Thyroid gland (tissue), 4 donors: ENCODE results near the gene RAB3D. TPM values are rescaled to one million over a fixed set of nuclear protein-coding genes. Genes with fewer than 3 reads are reported as not detected.

Experiments used
- DNase-seq, 2 donors: peaks; one replicate each; pipeline ENCODE4 v3.0.0-alpha.2; 2019
- H3K27ac ChIP-seq, 3 donors: fragments of 200-600 bp; sonication (generic); 1 replicate in 2 of 3; 2 replicates in 1 of 3; pipeline ENCODE4 v1.5.1; 2016 to 2019; ENCODE audit warnings: mild to moderate bottlenecking in 1 of 3, moderate library complexity in 1 of 3
- H3K27me3 ChIP-seq: fragments of 200-600 bp; sonication (generic); one replicate; pipeline ENCODE4 v1.5.1; 2019
- H3K36me3 ChIP-seq, 2 donors: fragments of 200-600 bp; sonication (generic); one replicate each; pipeline ENCODE4 v1.5.1; 2016 to 2019
- H3K4me1 ChIP-seq, 2 donors: fragments of 200-600 bp; sonication (generic); one replicate each; pipeline ENCODE4 v1.5.1; 2017 to 2019
- H3K4me3 ChIP-seq, 3 donors: fragments of 200-600 bp; sonication (generic); replicated peaks in 1 of 3; 1 replicate in 2 of 3; 2 replicates in 1 of 3; pipeline ENCODE4 v1.5.1; 2016; ENCODE audit warnings: mild to moderate bottlenecking in 1 of 3
- H3K9me3 ChIP-seq: fragments of 200-600 bp; sonication (generic); one replicate; pipeline ENCODE4 v1.5.1; 2017
- CTCF ChIP-seq, 6 experiments: fragments of 200-600 bp in 3 of 6; fragments of 450-650 bp in 3 of 6; sonication (generic) in 3 of 6; IDR thresholded peaks; one replicate each; pipeline ENCODE4 v1.5.1; 2016 to 2019; ENCODE audit warnings: antibody characterized with exemption in 6 of 6, mild to moderate bottlenecking in 2 of 6, inconsistent platforms in 1 of 6, moderate library complexity in 1 of 6
- POLR2A ChIP-seq, 2 donors: fragments of 450-650 bp; IDR thresholded peaks; one replicate each; pipeline ENCODE4 v1.6.1; 2017; ENCODE audit warnings: antibody characterized with exemption in 2 of 2, mild to moderate bottlenecking in 2 of 2, moderate library complexity in 1 of 2
- WGBS, 2 donors: methylation state at CpG; one replicate each; pipeline ENCODE4 v1.1.5; 2017; 5-methylcytosine and 5-hydroxymethylcytosine counted together
- intact Hi-C: fragments of 100-400 bp; cut with DNase I; formaldehyde crosslinking; loops from one replicate; pipeline ENCODE4 v1.15.1; 2023
- total RNA-seq, 4 donors: library from RNA; depleted of rRNA; stranded (reverse); fragments of >200 nt; gene quantifications; one replicate each; pipeline ENCODE4 v1.2.3, GENCODE V29; 2016

The RAB3D gene
- total RNA-seq, 4 donors from 2014 or later: 14.8 to 30.3 (median 20.6) TPM

- Histone ChIP-seq H3K4me1 (no peaks in the 10 kb centered on the region), H3K36me3 (no peaks in the 10 kb centered on the region), H3K9me3 (no peaks in the 10 kb centered on the region), H3K27ac (no peak overlapping the region), H3K4me3 (no peak overlapping the region), H3K27me3 (no peaks in the 10 kb centered on the region)
- 92 to 94% methylated on average over 5 of the region's 5 CpGs for WGBS, 2 donors
- no peak for DNase-seq
- intact Hi-C loops: no loop called here
- no peak for TF ChIP-seq CTCF (IDR thresholded peaks at IDR 0.05)
- TF ChIP-seq POLR2A (IDR thresholded peaks at IDR 0.05): no peak
Observed at GRCh38 chr19:11304936-11305335, 34.5 kb downstream of the RAB3D start.

GRCh38 chr19:11300811-11301120 is 38.7 kb downstream of the RAB3D start:
- no peaks in the 10 kb centered on the region for H3K36me3 ChIP-seq
- TF ChIP-seq POLR2A (IDR thresholded peaks at IDR 0.05) (no peak), CTCF (IDR thresholded peaks at IDR 0.05) (no peak)
- intact Hi-C loops: no loop called here
- H3K4me1 ChIP-seq: peaks cover 0 to 2% of the 10 kb centered on the region in 2 donors
- H3K27me3 ChIP-seq: no peaks in the 10 kb centered on the region
- no peak overlapping the region for H3K4me3 ChIP-seq
- 89 to 91% methylated on average over 11 of the region's 11 CpGs for WGBS, 2 donors
- DNase-seq: no peak
- no peak overlapping the region for H3K27ac ChIP-seq
- no peaks in the 10 kb centered on the region for H3K9me3 ChIP-seq

GRCh38 chr19:11299946-11300810 is 39.3 kb downstream of the RAB3D start:
- no peaks in the 10 kb centered on the region for H3K36me3 ChIP-seq
- no peak overlapping the region for H3K4me3 ChIP-seq
- intact Hi-C loops: loop anchor here (5.0 to 10.0 kb wide), 2 partner anchors 45 to 182 kb away; partner anchors contain the start of genes CCDC159, ELAVL3 and TMEM205

GRCh38 chr19:11296264-11296663 is 43.2 kb downstream of the RAB3D start:
- no peak for TF ChIP-seq POLR2A (IDR thresholded peaks at IDR 0.05)
- TF ChIP-seq CTCF (IDR thresholded peaks at IDR 0.05): no peak
- H3K27me3 ChIP-seq: no peaks in the 10 kb centered on the region
- intact Hi-C loops: loop anchor here (5.0 to 10.0 kb wide), 2 partner anchors 49 to 186 kb away; partner anchors contain the start of genes CCDC159, ELAVL3 and TMEM205
- no peaks in the 10 kb centered on the region for H3K36me3 ChIP-seq
- H3K27ac ChIP-seq: peak overlapping the region in 2 of 3 donors; percentile 25 to 48
- peaks cover 0 to 7% of the 10 kb centered on the region in 2 donors for H3K4me1 ChIP-seq
- WGBS, 2 donors: 49 to 53% methylated on average over 7 of the region's 7 CpGs
- no peaks in the 10 kb centered on the region for H3K9me3 ChIP-seq
- no peak for DNase-seq
- no peak overlapping the region for H3K4me3 ChIP-seq

More at GRCh38 chr19:11299946-11300810, 39.3 kb downstream of the RAB3D start:
- H3K9me3 ChIP-seq: no peaks in the 10 kb centered on the region
- 62 to 65% methylated on average over 8 of the region's 8 CpGs for WGBS, 2 donors
- TF ChIP-seq POLR2A (IDR thresholded peaks at IDR 0.05) (no peak), CTCF (IDR thresholded peaks at IDR 0.05) (peak in 2 of 6 experiments; percentile 7 to 14)
- H3K4me1 ChIP-seq: peaks cover 0 to 4% of the 10 kb centered on the region in 2 donors
- no peak overlapping the region for H3K27ac ChIP-seq
- DNase-seq: peak in 1 of 2 donors; percentile 52
- no peaks in the 10 kb centered on the region for H3K27me3 ChIP-seq

- no peak for DNase-seq
- Histone ChIP-seq H3K27me3 (no peaks in the 10 kb centered on the region), H3K4me1 (peaks cover 0 to 7% of the 10 kb centered on the region in 2 donors), H3K36me3 (no peaks in the 10 kb centered on the region), H3K9me3 (no peaks in the 10 kb centered on the region), H3K4me3 (no peak within 1 kb of the TSS), H3K27ac (peak within 1 kb of the TSS in 2 of 3 donors; percentile 25 to 48)
- WGBS, 2 donors: 83% methylated on average over 8 of the region's 8 CpGs
- intact Hi-C loops: loop anchor here (2.0 to 10.0 kb wide), 3 partner anchors 49 to 187 kb away; partner anchors contain the start of genes CCDC159, ELAVL3 and TMEM205
- TF ChIP-seq POLR2A (IDR thresholded peaks at IDR 0.05): no peak
- no peak for TF ChIP-seq CTCF (IDR thresholded peaks at IDR 0.05)
Observed at GRCh38 chr19:11295665-11296245, 43.7 kb downstream of the RAB3D start, which contains the start of gene TSPAN16. Gene TSPAN16, plus strand, starts transcription at chr19:11296160. Its CDS starts 138 bp downstream, at chr19:11296298.
